ELF-1 (cell line): ENCODE data around the gene ST8SIA2.

Experiments used
- DNase-seq: peaks from one replicate; pipeline ENCODE4 v3.0.0-alpha.2; 2016; ENCODE audit warnings: low read depth, low spot score

The ST8SIA2 gene

DNA sequence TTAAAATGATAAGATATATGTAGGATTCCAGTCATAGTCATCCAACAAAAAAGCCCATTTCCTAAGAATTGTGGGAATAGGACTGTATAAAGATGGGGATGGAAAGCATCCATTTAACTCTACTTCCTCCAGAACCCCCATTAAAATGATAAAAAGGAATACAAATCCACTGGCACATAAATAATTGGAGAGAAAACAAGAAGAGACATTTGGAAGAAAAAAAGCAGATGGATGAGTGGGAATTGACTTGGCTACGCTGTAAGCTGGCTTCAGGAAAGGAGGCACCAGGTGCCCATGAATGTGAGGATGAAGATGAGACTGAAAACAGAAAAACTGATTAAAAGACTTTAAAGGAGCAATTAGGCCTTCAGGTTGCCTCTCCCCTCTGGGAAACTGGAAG, 91.8 kb downstream of the ST8SIA2 start:
- no peak for DNase-seq

DNA sequence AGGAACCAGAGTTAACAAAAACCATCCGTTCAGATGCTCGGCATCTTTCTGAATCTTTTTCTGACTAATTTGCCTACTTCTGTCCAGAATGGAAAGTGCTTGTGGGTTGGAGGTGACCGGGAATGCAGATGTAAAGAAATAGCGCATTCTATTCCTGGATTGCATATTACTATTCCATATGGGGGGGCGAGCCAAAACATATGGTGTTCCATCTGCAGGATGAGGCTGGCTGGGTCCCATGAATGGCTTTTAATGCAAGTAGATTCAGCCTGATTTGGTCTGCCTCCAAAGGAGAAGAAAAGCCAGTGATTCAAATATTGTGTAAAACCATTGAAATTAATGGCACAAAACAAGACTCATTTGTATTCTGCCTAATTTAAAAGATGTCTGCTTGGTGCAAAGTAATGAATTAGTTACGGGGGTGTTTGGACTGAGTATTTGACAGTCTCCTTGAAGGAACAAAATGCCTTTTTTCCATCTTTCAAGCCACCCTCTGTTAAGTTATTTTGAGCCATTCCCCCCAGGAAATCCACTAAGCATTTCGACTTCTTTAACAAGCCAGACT, 99.0 kb downstream of the ST8SIA2 start:
- no peak for DNase-seq

GRCh38 chr15:92494806-92495336, 101.2 kb downstream of the ST8SIA2 start:
- DNase-seq = no peak

- no peak for DNase-seq
These were observed 101.8 kb downstream of the ST8SIA2 start for GRCh38 chr15:92495446-92495845.

DNA sequence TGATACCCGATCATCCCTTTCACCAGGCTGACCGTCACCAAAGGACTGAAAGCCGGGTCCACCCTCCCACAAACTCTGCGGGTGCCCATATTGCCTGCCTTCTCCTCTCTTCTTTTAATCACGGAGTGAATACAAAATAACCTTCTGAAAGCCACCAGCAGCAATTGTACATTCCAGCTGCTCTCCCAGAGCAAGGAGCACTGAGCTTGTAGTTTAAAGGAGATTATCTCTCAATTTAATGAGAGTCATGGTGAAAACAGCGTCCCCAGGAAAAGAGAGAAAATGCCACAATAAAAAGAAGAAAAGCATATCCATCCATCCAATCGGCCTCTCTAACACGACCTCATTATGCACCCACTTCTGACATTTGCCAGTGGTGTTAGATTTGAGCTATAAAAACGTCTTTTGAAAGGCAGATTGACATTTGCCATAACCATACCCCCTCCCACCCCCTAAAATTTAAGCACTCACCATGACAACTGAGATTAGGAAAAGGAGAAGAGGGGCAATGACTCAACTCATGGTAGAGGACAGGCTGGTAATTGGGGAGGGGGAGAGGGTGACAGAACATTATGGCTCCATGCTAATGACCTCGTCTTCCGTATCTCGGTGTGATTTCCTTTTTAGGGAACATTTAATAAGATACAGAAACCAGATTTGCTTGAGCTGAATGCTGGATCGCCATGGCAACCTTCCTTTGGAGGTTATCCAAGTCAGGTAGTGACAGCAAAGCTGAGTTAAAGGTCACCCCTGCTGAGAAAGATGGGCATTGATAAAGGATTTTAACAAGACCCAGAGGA, 106.2 kb downstream of the ST8SIA2 start:
- no peak for DNase-seq

DNA sequence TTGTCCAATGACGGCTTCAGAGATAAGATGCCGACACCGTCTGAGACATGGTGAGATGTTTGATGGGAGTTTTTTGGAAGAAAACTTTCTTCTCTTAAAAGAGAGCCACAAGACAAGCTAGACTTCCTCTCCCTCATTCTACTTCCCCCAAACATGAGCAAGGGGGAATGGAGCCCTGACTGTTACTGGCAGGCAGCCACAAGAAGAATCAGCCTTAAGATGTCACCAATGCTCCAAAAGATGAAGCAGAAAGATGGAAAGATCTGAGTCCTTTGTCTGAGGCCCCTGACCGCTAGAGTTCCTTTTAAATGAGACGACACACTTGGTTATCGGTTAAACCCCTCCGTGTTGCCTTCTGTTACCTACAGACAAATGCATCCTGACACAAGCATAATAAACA, 108.7 kb downstream of the ST8SIA2 start:
- no peak for DNase-seq

DNA sequence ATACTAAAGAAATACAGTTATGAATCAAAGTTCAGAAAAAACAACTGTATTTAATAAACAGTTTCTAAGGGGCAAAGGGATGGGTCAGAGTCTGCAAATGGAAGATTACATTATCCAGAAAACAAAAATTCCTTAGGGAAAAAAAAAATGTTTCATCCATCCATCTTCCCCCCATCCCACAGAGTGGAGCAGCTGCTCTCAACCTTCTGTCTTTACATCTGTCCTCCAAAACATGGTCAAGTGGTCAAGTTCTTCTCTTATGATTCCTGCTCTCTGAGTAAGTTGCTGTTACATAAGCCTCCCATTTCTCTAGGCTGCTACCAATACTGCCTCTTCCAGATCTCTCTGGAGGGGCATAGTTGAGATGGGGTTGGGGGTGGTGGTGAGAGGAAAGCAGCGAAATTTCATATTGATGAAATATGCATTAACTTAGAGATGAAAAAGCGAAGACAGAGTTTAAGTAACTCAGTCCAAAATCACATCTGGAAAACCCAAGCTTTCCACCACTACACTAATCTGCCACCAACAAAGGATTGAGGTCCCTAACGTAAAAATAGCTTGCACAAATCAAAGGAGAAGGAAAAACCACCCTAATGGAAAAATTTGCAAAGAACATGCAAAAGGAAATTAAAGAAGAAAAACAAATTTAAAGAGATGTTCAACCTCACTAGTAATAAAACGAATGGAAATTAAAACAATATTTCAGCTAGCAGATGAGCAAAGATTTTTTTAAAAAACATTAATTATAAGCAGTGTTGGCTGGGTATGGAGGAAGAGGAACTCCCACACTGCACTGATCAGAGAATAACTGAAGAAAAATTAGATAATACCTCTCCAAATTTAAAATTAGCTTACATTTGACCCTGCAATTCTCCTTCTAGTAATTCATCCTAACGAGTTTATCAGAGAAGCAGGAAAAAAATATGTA, 109.5 kb downstream of the ST8SIA2 start:
- no peak for DNase-seq

GRCh38 chr15:92503889-92504288, 110.2 kb downstream of the ST8SIA2 start:
- DNase-seq = peak; percentile 40

DNA sequence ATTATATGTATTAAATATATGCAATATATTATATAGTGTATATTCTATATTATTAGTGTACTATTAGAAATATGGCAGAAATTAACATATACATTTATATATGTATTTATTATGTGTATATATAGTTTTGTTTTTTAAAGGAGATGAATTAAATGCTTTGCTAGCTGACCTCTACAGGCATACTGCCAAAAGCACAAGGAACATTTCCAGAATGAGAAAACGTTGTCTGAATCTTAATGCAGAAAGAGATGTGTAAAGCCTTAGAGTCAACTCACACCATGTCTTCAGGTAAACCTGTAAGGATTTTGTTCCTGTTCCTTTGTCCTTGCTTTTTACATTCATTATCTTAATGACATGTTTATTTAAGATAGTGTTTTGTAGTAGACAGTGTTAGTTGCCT, 111.9 kb downstream of the ST8SIA2 start:
- DNase-seq = no peak

DNA sequence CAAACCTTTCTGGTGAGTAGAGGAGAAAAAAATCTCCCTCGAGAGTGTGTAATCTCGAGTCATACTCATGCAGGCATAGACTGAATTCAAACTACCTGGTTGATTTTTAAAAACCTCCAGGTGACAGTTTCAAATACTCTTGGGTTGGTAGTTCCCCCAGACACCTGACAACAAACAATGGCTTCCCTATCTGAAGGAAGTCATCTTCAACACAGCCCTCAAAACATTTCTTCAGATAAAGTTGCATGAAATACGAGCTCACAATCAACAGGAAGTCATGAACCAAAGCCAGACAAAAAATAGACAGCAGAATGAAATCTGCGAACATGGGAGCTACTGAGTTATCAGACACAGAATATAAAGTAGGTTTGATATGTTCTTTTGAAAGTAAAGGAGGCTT, 112.8 kb downstream of the ST8SIA2 start:
- no peak for DNase-seq

DNA sequence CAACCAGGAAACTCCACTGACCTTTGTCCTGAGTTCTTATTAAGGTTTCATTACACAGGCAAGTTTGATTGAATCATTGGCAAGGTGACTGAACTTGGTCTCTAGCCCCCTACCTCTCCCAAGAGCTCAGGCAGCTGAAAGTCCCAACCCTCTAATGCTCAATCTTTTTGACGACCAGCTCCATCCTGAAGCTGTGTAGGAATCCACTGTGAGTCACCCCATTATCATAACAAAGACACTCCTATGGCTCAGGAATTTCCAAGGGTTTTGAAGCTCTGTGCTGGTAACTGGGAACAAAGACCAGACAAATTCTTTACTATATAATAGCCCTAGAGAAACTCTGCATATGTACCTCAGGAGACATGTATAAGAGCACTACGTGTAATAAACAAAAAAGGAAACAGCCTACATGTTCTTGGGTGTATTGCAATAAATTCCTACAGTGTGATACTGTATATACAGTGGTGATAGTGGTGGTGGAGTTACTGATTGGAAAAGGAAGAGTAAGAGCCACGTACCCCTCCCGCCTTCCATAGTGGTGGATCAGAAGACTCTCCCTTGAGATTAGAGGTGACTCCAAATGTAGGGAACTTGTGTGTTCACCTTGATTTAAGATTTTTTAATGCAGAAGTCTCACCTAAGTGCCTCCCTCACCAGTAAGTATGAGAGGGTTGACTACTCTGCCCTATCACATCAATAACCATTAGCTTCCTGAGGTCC, 116.6 kb downstream of the ST8SIA2 start:
- peak; percentile 92 for DNase-seq
